OCI-LY1 (cell line): Measurements from ENCODE around the gene KLK6.

ENCODE experiments used
- H2AFZ ChIP-seq: fragments of 200-600 bp; sonication (generic), shearing (Covaris generic); 2 replicates; pipeline ENCODE4 v1.6.0; 2014; ENCODE audit warnings: antibody characterized with exemption, mild to moderate bottlenecking, low read length
- H3F3A ChIP-seq: fragments of 200-600 bp; sonication (generic), shearing (Covaris generic); 2 replicates; pipeline ENCODE4 v1.6.0; 2014; ENCODE audit warnings: mild to moderate bottlenecking, antibody characterized with exemption, low read length, moderate library complexity; ENCODE audit not compliant: insufficient read depth
- H3K27ac ChIP-seq: fragments of 200-600 bp; sonication (generic); 2 replicates; pipeline ENCODE4 v1.5.1; 2014; ENCODE audit warnings: low read length, mixed run types, mild to moderate bottlenecking, low read depth; ENCODE audit not compliant: poor library complexity, severe bottlenecking
- H3K27me3 ChIP-seq: fragments of 200-600 bp; sonication (generic); 2 replicates; pipeline ENCODE4 v1.6.0; 2014; ENCODE audit warnings: antibody characterized with exemption, mild to moderate bottlenecking, low read length, moderate library complexity; ENCODE audit not compliant: insufficient read depth
- H3K36me3 ChIP-seq: fragments of 200-600 bp; sonication (generic); 2 replicates; pipeline ENCODE4 v1.6.1; 2014; ENCODE audit warnings: mild to moderate bottlenecking, antibody characterized with exemption, low read length, moderate library complexity, mixed read lengths; ENCODE audit not compliant: insufficient read depth
- H3K4me1 ChIP-seq: fragments of 200-600 bp; sonication (generic); 2 replicates; pipeline ENCODE4 v1.5.1; 2014; ENCODE audit warnings: mild to moderate bottlenecking, low read length, moderate library complexity; ENCODE audit not compliant: insufficient read depth, severe bottlenecking
- H3K4me2 ChIP-seq: fragments of 200-600 bp; sonication (generic), shearing (Covaris generic); 2 replicates; pipeline ENCODE4 v1.6.1; 2014; ENCODE audit warnings: low read length
- H3K4me3 ChIP-seq: fragments of 200-600 bp; sonication (generic); 2 replicates; pipeline ENCODE4 v1.5.1; 2014; ENCODE audit warnings: low read length, low read depth, mild to moderate bottlenecking, mixed read lengths; ENCODE audit not compliant: poor library complexity, severe bottlenecking
- H3K79me2 ChIP-seq: fragments of 200-600 bp; shearing (Covaris generic); 2 replicates; pipeline ENCODE4 v1.6.1; 2016; ENCODE audit warnings: mixed run types, low read length, mixed read lengths; ENCODE audit not compliant: insufficient read depth
- H3K9ac ChIP-seq: fragments of 200-600 bp; sonication (generic), shearing (Covaris generic); 2 replicates; pipeline ENCODE4 v1.6.1; 2014; ENCODE audit warnings: mild to moderate bottlenecking, low read length, mixed read lengths
- H3K9me2 ChIP-seq: fragments of 200-600 bp; sonication (generic), shearing (Covaris generic); 2 replicates; pipeline ENCODE4 v1.6.1; 2014; ENCODE audit warnings: low read depth, mild to moderate bottlenecking, low read length, mixed read lengths
- H3K9me3 ChIP-seq: fragments of 200-600 bp; shearing (Covaris generic); 2 replicates; pipeline ENCODE4 v1.6.1; 2014; ENCODE audit warnings: low read length, mixed read lengths
- H4K20me1 ChIP-seq: fragments of 200-600 bp; sonication (generic), shearing (Covaris generic); 2 replicates; pipeline ENCODE4 v1.6.0; 2016; ENCODE audit warnings: mild to moderate bottlenecking, low read length; ENCODE audit not compliant: insufficient read depth
- EZH2 ChIP-seq: fragments of 200-600 bp; sonication (generic), shearing (Covaris generic); IDR thresholded peaks from 2 replicates; pipeline ENCODE4 v1.8.0; 2017; ENCODE audit warnings: borderline replicate concordance, mixed run types, mild to moderate bottlenecking, antibody characterized with exemption, low read length, moderate library complexity, mixed read lengths
- TF ChIP-seq, protein P1 (sequence below): fragments of 200-600 bp; sonication (generic), shearing (Covaris generic); IDR thresholded peaks from 2 replicates; pipeline ENCODE4 v1.5.1; 2017; ENCODE audit warnings: mild to moderate bottlenecking, antibody characterized with exemption, low read length, moderate library complexity, mixed read lengths

KLK6 gene

DNA sequence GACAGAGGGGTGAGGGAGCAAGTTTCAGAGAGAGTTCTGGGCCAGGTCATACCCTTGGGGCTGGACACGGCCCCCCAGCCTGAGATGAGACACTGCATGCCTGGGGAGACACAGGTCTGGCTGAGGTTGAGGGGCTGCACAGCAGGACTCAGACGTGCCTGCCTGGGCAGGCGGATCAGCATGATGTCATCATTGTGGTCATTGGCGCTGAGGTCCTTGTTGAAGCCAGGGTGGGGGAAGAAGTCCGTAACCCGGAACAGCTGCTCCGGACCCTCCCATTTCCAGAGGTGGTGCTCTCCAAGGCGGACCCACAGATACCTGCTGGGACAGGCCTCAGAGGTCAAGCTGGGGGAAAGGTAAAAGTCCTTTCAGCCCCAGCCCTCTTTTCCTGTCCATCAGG lies 37.0 kb upstream of the KLK6 start:
- Histone ChIP-seq H3K9ac (no peak overlapping the region), H3K9me2 (no peaks in the 10 kb centered on the region), H3K36me3 (no peaks in the 10 kb centered on the region), H3F3A (no peaks in the 10 kb centered on the region), H2AFZ (no peak overlapping the region), H3K27ac (no peak overlapping the region), H3K79me2 (no peaks in the 10 kb centered on the region), H3K4me2 (no peak overlapping the region), H4K20me1 (no peaks in the 10 kb centered on the region), H3K27me3 (no peaks in the 10 kb centered on the region), H3K4me3 (no peak overlapping the region), H3K4me1 (no peaks in the 10 kb centered on the region), H3K9me3 (no peaks in the 10 kb centered on the region)
- TF ChIP-seq, protein P1, sequence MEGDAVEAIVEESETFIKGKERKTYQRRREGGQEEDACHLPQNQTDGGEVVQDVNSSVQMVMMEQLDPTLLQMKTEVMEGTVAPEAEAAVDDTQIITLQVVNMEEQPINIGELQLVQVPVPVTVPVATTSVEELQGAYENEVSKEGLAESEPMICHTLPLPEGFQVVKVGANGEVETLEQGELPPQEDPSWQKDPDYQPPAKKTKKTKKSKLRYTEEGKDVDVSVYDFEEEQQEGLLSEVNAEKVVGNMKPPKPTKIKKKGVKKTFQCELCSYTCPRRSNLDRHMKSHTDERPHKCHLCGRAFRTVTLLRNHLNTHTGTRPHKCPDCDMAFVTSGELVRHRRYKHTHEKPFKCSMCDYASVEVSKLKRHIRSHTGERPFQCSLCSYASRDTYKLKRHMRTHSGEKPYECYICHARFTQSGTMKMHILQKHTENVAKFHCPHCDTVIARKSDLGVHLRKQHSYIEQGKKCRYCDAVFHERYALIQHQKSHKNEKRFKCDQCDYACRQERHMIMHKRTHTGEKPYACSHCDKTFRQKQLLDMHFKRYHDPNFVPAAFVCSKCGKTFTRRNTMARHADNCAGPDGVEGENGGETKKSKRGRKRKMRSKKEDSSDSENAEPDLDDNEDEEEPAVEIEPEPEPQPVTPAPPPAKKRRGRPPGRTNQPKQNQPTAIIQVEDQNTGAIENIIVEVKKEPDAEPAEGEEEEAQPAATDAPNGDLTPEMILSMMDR, result no peak
- TF ChIP-seq EZH2, result no peak

DNA sequence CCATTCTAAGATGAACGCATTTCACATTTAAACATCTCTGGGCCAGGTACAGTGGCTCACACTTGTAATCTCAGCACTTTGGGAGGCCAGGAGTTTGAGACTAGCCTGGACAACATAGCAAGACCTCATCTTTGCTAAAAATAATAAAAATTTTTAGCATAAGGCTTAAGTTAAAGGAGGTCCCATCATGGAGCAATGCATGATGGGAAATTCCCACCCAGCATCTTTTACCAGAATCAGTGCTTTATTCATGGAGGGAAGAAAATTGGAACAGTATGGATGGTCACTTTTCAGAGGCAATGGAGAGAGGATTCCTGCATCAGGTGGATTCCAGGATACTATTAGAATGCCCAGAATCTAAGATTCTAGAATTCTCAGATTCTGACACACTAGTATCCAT lies 35.9 kb upstream of the KLK6 start:
- no peaks in the 10 kb centered on the region for H3K9me3 ChIP-seq
- H2AFZ ChIP-seq, result no peak overlapping the region
- H3K79me2 ChIP-seq, result no peaks in the 10 kb centered on the region
- no peak overlapping the region for H3K27ac ChIP-seq
- no peaks in the 10 kb centered on the region for H3F3A ChIP-seq
- no peaks in the 10 kb centered on the region for H3K9me2 ChIP-seq
- no peaks in the 10 kb centered on the region for H3K27me3 ChIP-seq
- H3K4me2 ChIP-seq, result no peak overlapping the region
- H3K9ac ChIP-seq, result no peak overlapping the region
- H4K20me1 ChIP-seq, result no peaks in the 10 kb centered on the region
- no peaks in the 10 kb centered on the region for H3K36me3 ChIP-seq
- no peaks in the 10 kb centered on the region for H3K4me1 ChIP-seq
- no peak overlapping the region for H3K4me3 ChIP-seq
- TF ChIP-seq, protein P1, result no peak
- TF ChIP-seq EZH2, result no peak

DNA sequence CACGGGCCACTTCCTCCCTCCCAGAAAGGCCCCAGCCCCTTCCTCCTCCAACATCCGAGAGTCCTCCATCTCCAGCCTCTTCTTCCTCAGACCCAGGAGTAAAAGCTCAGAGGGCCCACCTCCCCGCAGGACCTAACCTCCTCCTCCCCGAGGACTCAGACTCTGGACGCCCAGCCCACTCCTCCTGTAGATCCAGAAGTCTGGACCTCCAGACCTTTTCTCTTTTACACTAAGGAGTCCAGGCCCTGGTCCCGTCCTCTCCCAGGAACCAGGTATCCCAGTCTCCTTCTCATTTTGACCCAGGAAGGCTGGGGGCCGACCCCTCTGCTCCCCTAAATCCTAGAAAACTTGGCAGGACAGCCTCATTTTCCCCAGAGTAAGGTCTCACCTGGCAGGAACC lies 33.9 kb upstream of the KLK6 start:
- Histone ChIP-seq H2AFZ (no peak overlapping the region), H3K9ac (no peak overlapping the region), H3F3A (no peaks in the 10 kb centered on the region), H3K79me2 (no peaks in the 10 kb centered on the region), H3K4me2 (no peak overlapping the region), H4K20me1 (no peaks in the 10 kb centered on the region), H3K27me3 (no peaks in the 10 kb centered on the region), H3K27ac (no peak overlapping the region), H3K36me3 (no peaks in the 10 kb centered on the region), H3K9me3 (no peaks in the 10 kb centered on the region), H3K4me3 (no peak overlapping the region), H3K9me2 (no peaks in the 10 kb centered on the region), H3K4me1 (no peaks in the 10 kb centered on the region)
- TF ChIP-seq, protein P1, result no peak
- no peak for TF ChIP-seq EZH2
